GM19238 (cell line): ENCODE results near the gene ACTR8.
A peak's percentile ranks its signal among the peaks of the same experiment; 100 is the strongest.
"Not testable (repeated sequence)": the region's sequence is repeated elsewhere in the genome, so short reads cannot be mapped to it uniquely, and the experiment has no call there.

Experiments used
- DNase-seq: peaks from one replicate; pipeline ENCODE4 v3.0.0; 2011; ENCODE audit warnings: low spot score; ENCODE audit not compliant: insufficient read length

ACTR8 gene, protein sequence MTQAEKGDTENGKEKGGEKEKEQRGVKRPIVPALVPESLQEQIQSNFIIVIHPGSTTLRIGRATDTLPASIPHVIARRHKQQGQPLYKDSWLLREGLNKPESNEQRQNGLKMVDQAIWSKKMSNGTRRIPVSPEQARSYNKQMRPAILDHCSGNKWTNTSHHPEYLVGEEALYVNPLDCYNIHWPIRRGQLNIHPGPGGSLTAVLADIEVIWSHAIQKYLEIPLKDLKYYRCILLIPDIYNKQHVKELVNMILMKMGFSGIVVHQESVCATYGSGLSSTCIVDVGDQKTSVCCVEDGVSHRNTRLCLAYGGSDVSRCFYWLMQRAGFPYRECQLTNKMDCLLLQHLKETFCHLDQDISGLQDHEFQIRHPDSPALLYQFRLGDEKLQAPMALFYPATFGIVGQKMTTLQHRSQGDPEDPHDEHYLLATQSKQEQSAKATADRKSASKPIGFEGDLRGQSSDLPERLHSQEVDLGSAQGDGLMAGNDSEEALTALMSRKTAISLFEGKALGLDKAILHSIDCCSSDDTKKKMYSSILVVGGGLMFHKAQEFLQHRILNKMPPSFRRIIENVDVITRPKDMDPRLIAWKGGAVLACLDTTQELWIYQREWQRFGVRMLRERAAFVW

DNA sequence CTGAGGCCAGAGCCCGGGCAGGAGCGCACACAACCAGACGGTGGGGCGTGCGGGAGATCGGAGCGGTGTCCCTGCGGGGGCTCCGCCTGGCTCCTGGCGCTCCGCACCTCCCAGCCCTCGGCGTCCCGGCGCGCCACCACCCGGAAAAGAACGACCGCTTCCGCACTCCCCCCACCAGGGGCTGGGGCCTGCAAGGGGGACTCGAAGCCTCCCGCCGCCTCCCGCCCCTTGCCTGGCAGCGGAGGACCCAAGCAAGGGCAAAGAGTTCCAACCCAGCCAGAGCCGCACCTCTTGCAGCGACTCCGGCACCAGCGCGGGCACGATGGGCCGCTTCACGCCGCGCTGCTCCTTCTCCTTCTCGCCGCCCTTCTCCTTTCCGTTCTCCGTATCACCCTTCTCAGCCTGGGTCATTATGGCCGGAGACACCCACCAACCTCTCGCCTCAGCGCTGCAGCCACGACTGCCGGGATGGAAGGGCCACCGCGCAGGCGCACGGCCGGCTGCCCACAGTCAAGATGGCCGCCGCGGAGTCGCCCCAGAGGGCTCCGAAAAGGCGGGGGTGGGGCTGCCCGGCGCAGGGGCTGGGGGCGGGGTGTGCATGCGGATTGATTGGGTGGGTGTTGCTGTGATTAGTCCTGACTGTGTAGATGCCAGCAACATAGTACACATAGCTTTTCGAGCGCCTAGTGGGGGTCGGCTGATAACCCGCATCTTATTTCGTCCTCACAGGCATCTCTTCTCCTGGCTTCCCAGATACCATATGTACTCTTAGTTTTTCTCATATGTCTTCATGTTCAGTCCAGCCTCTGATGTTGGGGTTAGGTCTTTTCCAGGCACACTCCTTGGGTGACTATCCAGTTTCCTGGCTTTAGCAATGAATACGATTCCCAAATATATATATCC is at the start of gene ACTR8:
Gene ACTR8 (minus strand): TSS at position 462 of the 903 bp plus-strand sequence. CDS start 51 bp downstream, at position 411.
- peak; percentile 78 for DNase-seq

DNA sequence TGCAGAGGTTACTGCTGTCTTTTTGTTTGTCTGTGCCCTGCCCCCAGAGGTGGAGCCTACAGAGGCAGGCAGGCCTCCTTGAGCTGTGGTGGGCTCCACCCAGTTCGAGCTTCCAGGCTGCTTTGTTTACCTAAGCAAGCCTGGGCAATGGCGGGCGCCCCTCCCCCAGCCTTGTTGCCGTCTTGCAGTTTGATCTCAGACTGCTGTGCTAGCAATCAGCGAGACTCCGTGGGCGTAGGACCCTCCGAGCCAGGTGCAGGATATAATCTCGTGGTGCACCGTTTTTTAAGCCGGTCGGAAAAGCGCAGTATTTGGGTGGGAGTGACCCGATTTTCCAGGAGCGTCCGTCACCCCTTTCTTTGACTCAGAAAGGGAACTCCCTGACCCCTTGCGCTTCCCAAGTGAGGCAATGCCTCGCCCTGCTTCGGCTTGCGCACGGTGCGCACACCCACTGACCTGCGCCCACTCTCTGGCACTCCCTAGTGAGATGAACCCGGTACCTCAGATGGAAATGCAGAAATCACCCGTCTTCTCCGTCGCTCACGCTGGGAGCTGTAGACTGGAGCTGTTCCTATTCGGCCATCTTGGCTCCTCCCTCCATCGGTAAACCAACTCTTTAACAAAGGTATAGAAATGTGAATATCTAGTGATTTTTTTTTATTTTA is 45.4 kb upstream of the ACTR8 start:
- DNase-seq: not testable (repeated sequence)

GRCh38 chr3:53921296-53921695 is 39.3 kb upstream of the ACTR8 start:
- DNase-seq: no peak

GRCh38 chr3:53919741-53920140 is 37.8 kb upstream of the ACTR8 start:
- DNase-seq: no peak

GRCh38 chr3:53913401-53913800 is 31.4 kb upstream of the ACTR8 start:
- no peak for DNase-seq

GRCh38 chr3:53902711-53903110 is 20.8 kb upstream of the ACTR8 start:
- DNase-seq: no peak

DNA sequence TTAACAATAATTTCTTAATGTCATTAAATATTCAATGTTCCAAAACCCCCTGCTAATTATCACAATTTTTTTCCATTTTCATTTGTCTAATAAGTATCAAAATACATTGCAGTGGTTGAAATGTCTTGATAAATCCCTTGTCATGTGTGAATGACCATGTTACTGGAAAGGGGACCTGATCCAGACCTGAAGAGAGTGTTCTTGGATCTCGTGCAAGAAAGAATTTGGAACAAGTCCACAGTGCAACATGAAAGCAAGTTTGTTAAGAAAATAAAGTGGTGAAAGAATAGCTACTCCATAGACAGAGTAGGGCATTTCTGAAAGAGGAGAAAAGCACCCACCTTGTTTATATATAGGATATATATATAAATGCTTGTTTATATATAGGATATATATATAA is 20.1 kb upstream of the ACTR8 start:
- no peak for DNase-seq

- DNase-seq: no peak
Observed at GRCh38 chr3:53900666-53901331, 18.8 kb upstream of the ACTR8 start.

GRCh38 chr3:53899750-53900149 is 17.8 kb upstream of the ACTR8 start:
- no peak for DNase-seq

DNA sequence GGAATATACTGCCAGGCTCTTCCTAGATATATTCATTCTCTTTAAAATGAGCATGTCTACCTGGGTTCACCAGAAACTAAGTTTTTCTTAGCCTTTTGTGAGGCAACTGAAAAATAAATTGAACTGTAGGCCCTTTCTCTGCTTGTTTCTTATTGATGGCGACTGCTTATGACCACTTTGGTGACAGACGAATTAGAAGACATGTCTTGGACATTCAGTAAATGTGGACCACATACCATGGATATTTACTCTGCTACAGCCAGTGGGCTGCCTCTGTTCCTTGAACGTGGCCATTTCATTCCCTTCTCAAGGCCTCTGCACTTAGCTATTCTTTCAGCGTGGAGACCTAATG is 10.3 kb upstream of the ACTR8 start:
- no peak for DNase-seq

- DNase-seq: peak; percentile 70
Observed at GRCh38 chr3:53891497-53892285, 9.7 kb upstream of the ACTR8 start, which contains the start of gene SELENOK. TSS of gene SELENOK (minus strand) at chr3:53891859.

DNA sequence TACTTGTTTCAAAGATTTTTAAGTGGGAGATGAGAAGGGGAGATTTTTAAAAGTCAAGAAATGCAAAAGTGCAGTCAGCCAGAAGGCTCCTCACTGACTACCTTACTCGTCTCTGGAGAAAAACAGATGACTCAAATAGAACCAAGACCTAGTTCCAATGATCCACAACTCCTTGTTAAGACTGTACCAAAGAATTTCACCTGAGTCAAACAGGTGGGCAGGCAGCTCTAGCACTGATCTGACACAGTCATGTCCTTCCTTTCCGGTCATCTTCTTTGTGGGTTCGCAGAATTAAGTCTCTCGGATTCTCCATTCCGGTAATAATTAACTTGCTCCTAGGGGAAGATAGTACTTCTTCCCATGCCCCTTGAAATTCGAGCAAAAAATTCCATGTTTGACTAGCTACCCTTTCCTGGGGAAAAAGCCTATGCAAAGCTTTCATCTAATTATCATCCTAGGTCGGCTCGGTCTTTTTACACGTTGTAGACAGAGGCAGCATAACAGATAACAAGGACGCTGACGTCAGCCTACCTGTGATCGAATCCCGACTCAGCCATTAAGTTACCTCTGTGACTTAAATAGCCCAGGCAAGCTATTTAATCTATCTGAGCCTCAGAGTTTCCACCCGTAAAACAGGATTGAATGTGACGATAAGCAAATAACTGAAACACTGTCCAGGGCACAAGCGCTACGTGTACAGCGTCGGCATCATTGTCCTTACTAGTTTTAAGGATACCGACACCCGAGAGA is 8.9 kb upstream of the ACTR8 start:
- no peak for DNase-seq

DNA sequence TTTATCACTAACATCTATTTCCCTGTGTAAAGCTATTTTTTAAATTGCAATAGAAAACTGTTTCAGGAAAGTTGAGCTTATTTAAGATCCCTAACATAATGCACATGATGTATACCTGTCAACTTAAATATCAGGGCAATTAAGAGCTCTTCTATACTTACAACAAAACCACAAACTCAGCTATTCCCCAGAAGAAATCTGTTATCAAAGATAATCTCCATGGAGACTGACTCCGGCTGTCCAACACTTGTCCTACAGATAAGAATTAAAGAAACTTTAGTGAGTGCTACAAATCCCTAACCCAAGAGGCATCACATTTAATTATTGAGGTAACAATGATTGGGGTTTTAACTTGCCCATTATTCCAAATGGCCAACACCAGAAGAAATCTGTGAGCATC is 6.3 kb upstream of the ACTR8 start:
- no peak for DNase-seq

GRCh38 chr3:53887446-53887845 is 5.5 kb upstream of the ACTR8 start:
- no peak for DNase-seq

DNA sequence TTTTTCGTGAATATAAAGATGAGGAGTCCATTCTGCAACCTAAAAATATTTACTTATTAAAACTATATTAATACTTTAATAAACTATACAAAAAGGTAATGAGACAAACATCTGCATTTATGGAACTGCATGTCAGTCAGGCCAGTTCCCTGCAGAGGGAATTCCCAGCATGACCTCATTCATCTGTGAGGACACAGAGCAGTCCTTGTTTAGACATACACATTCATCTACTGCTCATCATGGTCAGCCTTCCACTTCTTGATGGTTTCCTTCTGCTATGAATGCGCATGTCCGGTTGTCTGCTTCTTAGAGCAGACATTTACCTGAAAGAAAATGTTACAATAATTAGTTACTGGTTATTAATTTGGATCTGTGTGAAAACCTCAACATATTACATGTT is 3.3 kb upstream of the ACTR8 start:
- no peak for DNase-seq

GRCh38 chr3:53884623-53885022 is 2.7 kb upstream of the ACTR8 start:
- no peak for DNase-seq

DNA sequence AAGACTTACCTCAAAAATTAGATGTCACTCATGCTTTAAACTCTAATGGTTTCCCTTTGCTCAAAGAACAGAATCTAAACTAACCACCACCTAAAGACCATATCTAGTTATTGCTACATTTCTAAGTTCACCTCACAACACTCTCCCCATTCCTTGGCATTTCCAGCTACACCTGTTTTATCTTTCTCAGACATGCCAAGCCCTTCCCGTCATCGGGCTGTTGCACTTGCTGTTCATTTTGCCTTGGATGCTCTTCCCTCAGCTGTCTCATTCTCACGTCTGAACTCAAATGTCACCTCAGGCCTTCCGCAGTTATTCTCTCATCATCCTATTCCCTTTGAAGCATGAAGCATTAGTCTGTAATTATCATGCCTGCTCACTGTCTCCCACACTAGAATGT is 1.1 kb upstream of the ACTR8 start:
- DNase-seq: no peak

GRCh38 chr3:53880396-53881345 is 1.3 kb downstream of the ACTR8 start:
- no peak for DNase-seq
